SK-N-SH treated with all-trans-retinoic acid at 6 μM for 48 hours (cell line): ENCODE data around the gene AVPI1.

Source experiments
- BACH2 ChIP-seq: fragments of 250-450 bp; sonication (Bioruptor Pico); IDR thresholded peaks from 2 replicates; pipeline ENCODE4 v1.9.0; 2021; ENCODE audit warnings: mild to moderate bottlenecking, borderline replicate concordance
- CSDC2 ChIP-seq: fragments of 250-450 bp; sonication (Bioruptor Pico); IDR thresholded peaks from 2 replicates; pipeline ENCODE4 v1.5.0; 2020; ENCODE audit warnings: mild to moderate bottlenecking, moderate library complexity
- PATZ1 ChIP-seq: fragments of 250-450 bp; sonication (Bioruptor Pico); IDR thresholded peaks from 2 replicates; pipeline ENCODE4 v1.8.0; 2020; ENCODE audit warnings: mild to moderate bottlenecking, moderate library complexity, borderline replicate concordance
- TCF4 ChIP-seq: fragments of 250-450 bp; sonication (Bioruptor Pico); IDR thresholded peaks from 2 replicates; pipeline ENCODE4 v1.8.0; 2021; ENCODE audit warnings: mild to moderate bottlenecking, moderate library complexity, borderline replicate concordance

GRCh38 chr10:97635577-97635976, 51.5 kb downstream of the AVPI1 start:
- TF ChIP-seq PATZ1 (CRISPR knock-in tag) (no peak), TCF4 (CRISPR knock-in tag) (no peak), BACH2 (CRISPR knock-in tag) (no peak), CSDC2 (CRISPR knock-in tag) (no peak)
